ENCODE measurements around the gene SIPA1.
A peak's percentile ranks its signal among the peaks of the same experiment; 100 is the strongest.
"Not testable (repeated sequence)": the region's sequence is repeated elsewhere in the genome, so short reads cannot be mapped to it uniquely, and the experiment has no call there.

SIPA1 gene

GRCh38 chr11:65658174-65659021, 20.5 kb downstream of the SIPA1 start:
- TF ChIP-seq CTCF (IDR thresholded peaks at IDR 0.05; ENCODE audit: low read length) (no peak), EZH2 (IDR thresholded peaks at IDR 0.05; ENCODE audit: borderline replicate concordance, low read length) (no peak)
- no peaks in the 10 kb centered on the region for H3K9me2 ChIP-seq (ENCODE audit: low read depth, low read length)
- H3K36me3 ChIP-seq (ENCODE audit: insufficient read depth, low read length), result peaks cover 80% of the 10 kb centered on the region
- H3K4me3 ChIP-seq (ENCODE audit: low read depth, low read length, poor library complexity, severe bottlenecking), result no peak overlapping the region
- peaks cover 9% of the 10 kb centered on the region for H3K79me2 ChIP-seq (ENCODE audit: insufficient read depth, low read length)
- no peaks in the 10 kb centered on the region for H3K27me3 ChIP-seq (ENCODE audit: insufficient read depth, low read length)
- no peak overlapping the region for H3K4me2 ChIP-seq (ENCODE audit: low read length)
- H3K9me3 ChIP-seq (ENCODE audit: low read length), result no peaks in the 10 kb centered on the region
- no peaks in the 10 kb centered on the region for H4K20me1 ChIP-seq (ENCODE audit: insufficient read depth, low read length)
- H3K27ac ChIP-seq (ENCODE audit: low read depth, low read length, poor library complexity, severe bottlenecking), result no peak overlapping the region
- peaks cover 16% of the 10 kb centered on the region for H3K4me1 ChIP-seq (ENCODE audit: insufficient read depth, low read length, severe bottlenecking)
- no peaks in the 10 kb centered on the region for H3F3A ChIP-seq (ENCODE audit: insufficient read depth, low read length)
- H2AFZ ChIP-seq (ENCODE audit: low read length), result no peak overlapping the region
- H3K9ac ChIP-seq (ENCODE audit: low read length), result no peak overlapping the region

GRCh38 chr11:65660038-65660437, 22.1 kb downstream of the SIPA1 start:
- H3K9me2 ChIP-seq (ENCODE audit: low read depth, low read length), result no peaks in the 10 kb centered on the region
- H3K9ac ChIP-seq (ENCODE audit: low read length), result no peak overlapping the region
- peaks cover 9% of the 10 kb centered on the region for H3K79me2 ChIP-seq (ENCODE audit: insufficient read depth, low read length)
- H2AFZ ChIP-seq (ENCODE audit: low read length), result no peak overlapping the region
- H3K4me2 ChIP-seq (ENCODE audit: low read length), result no peak overlapping the region
- H3K36me3 ChIP-seq (ENCODE audit: insufficient read depth, low read length), result peaks cover 64% of the 10 kb centered on the region
- peaks cover 19% of the 10 kb centered on the region for H3K4me1 ChIP-seq (ENCODE audit: insufficient read depth, low read length, severe bottlenecking)
- no peak overlapping the region for H3K4me3 ChIP-seq (ENCODE audit: low read depth, low read length, poor library complexity, severe bottlenecking)
- TF ChIP-seq CTCF (IDR thresholded peaks at IDR 0.05; ENCODE audit: low read length), result no peak
- no peak for TF ChIP-seq EZH2 (IDR thresholded peaks at IDR 0.05; ENCODE audit: borderline replicate concordance, low read length)
- no peaks in the 10 kb centered on the region for H3F3A ChIP-seq (ENCODE audit: insufficient read depth, low read length)
- no peaks in the 10 kb centered on the region for H3K27me3 ChIP-seq (ENCODE audit: insufficient read depth, low read length)
- H4K20me1 ChIP-seq (ENCODE audit: insufficient read depth, low read length), result no peaks in the 10 kb centered on the region
- no peak overlapping the region for H3K27ac ChIP-seq (ENCODE audit: low read depth, low read length, poor library complexity, severe bottlenecking)
- no peaks in the 10 kb centered on the region for H3K9me3 ChIP-seq (ENCODE audit: low read length)

- H3K79me2 ChIP-seq (ENCODE audit: insufficient read depth, low read length); H3K4me3 ChIP-seq (ENCODE audit: low read depth, low read length, poor library complexity, severe bottlenecking); H3K9ac ChIP-seq (ENCODE audit: low read length): not testable (repeated sequence)
These were observed 23.0 kb downstream of the SIPA1 start for GRCh38 chr11:65660908-65661307.

More at GRCh38 chr11:65660908-65661307, 23.0 kb downstream of the SIPA1 start:
- H3F3A ChIP-seq (ENCODE audit: insufficient read depth, low read length); H3K27ac ChIP-seq (ENCODE audit: low read depth, low read length, poor library complexity, severe bottlenecking); H3K9me3 ChIP-seq (ENCODE audit: low read length); H2AFZ ChIP-seq (ENCODE audit: low read length); H3K27me3 ChIP-seq (ENCODE audit: insufficient read depth, low read length); H4K20me1 ChIP-seq (ENCODE audit: insufficient read depth, low read length); H3K9me2 ChIP-seq (ENCODE audit: low read depth, low read length): not testable (repeated sequence)
- peaks cover 55% of the 10 kb centered on the region for H3K36me3 ChIP-seq (ENCODE audit: insufficient read depth, low read length)
- peaks cover 19% of the 10 kb centered on the region for H3K4me1 ChIP-seq (ENCODE audit: insufficient read depth, low read length, severe bottlenecking)
- peak overlapping the region; percentile 100; the same call in 1 of the 2 replicates for H3K4me2 ChIP-seq (ENCODE audit: low read length)

All from OCI-LY1 (cell line).